ENCODE data around the gene KIF13A.
"Not testable (repeated sequence)": the region's sequence is repeated elsewhere in the genome, so short reads cannot be mapped to it uniquely, and the experiment has no call there.

KIF13A gene

GRCh38 chr6:17998003-17998402, 10.6 kb upstream of the KIF13A start:
- no peak for DNase-seq

GRCh38 chr6:17995414-17995813, 8.0 kb upstream of the KIF13A start:
- no peak for DNase-seq

GRCh38 chr6:17994019-17994418, 6.6 kb upstream of the KIF13A start:
- DNase-seq, result no peak

GRCh38 chr6:17988422-17988944, 1.0 kb upstream of the KIF13A start:
- DNase-seq, result peak in 1 of 2 donors; percentile 59

GRCh38 chr6:17987697-17988421, 424 bp upstream of the KIF13A start:
- peak; percentile 59 to 71 for DNase-seq

GRCh38 chr6:17986656-17987446, 584 bp downstream of the KIF13A start:
- peak; percentile 60 to 73 for DNase-seq

- no peak for DNase-seq
Measured at GRCh38 chr6:17985934-17986655, 1.3 kb downstream of the KIF13A start.

GRCh38 chr6:17984812-17985670, 2.4 kb downstream of the KIF13A start:
- peak in 1 of 2 donors; percentile 74 for DNase-seq

- DNase-seq, result no peak
Measured at GRCh38 chr6:17984399-17984798, 3.0 kb downstream of the KIF13A start.

GRCh38 chr6:17983730-17984129, 3.7 kb downstream of the KIF13A start:
- no peak for DNase-seq

GRCh38 chr6:17980329-17980728, 7.1 kb downstream of the KIF13A start:
- no peak for DNase-seq

- DNase-seq, result no peak
Measured at GRCh38 chr6:17979479-17979878, 8.0 kb downstream of the KIF13A start.

- DNase-seq, result not testable (repeated sequence)
Measured at GRCh38 chr6:17976258-17976657, 11.2 kb downstream of the KIF13A start.

GRCh38 chr6:17974570-17975368, 12.7 kb downstream of the KIF13A start:
- DNase-seq, result no peak

GRCh38 chr6:17972978-17973622, 14.3 kb downstream of the KIF13A start:
- DNase-seq, result no peak

GRCh38 chr6:17972074-17972952, 15.1 kb downstream of the KIF13A start:
- DNase-seq, result no peak

GRCh38 chr6:17971128-17972073, 16.0 kb downstream of the KIF13A start:
- no peak for DNase-seq

GRCh38 chr6:17968876-17969275, 18.6 kb downstream of the KIF13A start:
- DNase-seq, result no peak

Measured in hippocampal formation (tissue), 2 donors.